Endodermal cell (in vitro differentiated cells): ENCODE data around the gene FHOD1. TPM values are rescaled to one million over a fixed set of nuclear protein-coding genes. Genes with fewer than 3 reads are reported as not detected.
A peak's percentile ranks its signal among the peaks of the same experiment; 100 is the strongest.

Source experiments
- DNase-seq: peaks from one replicate; pipeline ENCODE4 v3.0.0-alpha.2; 2017
- H3K27ac ChIP-seq: 2 replicates; pipeline ENCODE4 v1.5.1; 2013; ENCODE audit warnings: mild to moderate bottlenecking, low read depth, low read length, moderate library complexity
- H3K27me3 ChIP-seq: 2 replicates; pipeline ENCODE4 v1.6.1; 2013; ENCODE audit warnings: mild to moderate bottlenecking, low read length, moderate library complexity; ENCODE audit not compliant: insufficient read depth, control insufficient read depth, poor library complexity, severe bottlenecking
- H3K36me3 ChIP-seq: 2 replicates; pipeline ENCODE4 v1.7.0; 2013; ENCODE audit warnings: mild to moderate bottlenecking, low read length, moderate library complexity; ENCODE audit not compliant: control insufficient read depth, insufficient read depth
- H3K4me1 ChIP-seq: one replicate; pipeline ENCODE4 v1.7.0; 2013; ENCODE audit warnings: low read length; ENCODE audit not compliant: control insufficient read depth, insufficient read depth
- H3K4me3 ChIP-seq: 2 replicates; pipeline ENCODE4 v1.5.1; 2013; ENCODE audit warnings: mild to moderate bottlenecking, low read length, moderate library complexity
- H3K9ac ChIP-seq: 2 replicates; pipeline ENCODE4 v1.6.1; 2013; ENCODE audit warnings: mild to moderate bottlenecking, low read length, moderate library complexity; ENCODE audit not compliant: poor library complexity, severe bottlenecking; ENCODE audit errors: extremely low read depth
- H3K9me3 ChIP-seq: 2 replicates; pipeline ENCODE4 v1.6.1; 2013; ENCODE audit warnings: mild to moderate bottlenecking, low read length, moderate library complexity; ENCODE audit not compliant: control insufficient read depth
- H3K27ac Mint-ChIP-seq: 2 replicates; pipeline ENCODE4 v1.8.0; 2020; ENCODE audit warnings: mixed read lengths
- H3K27me3 Mint-ChIP-seq: 2 replicates; pipeline ENCODE4 v1.8.0; 2021; ENCODE audit warnings: mild to moderate bottlenecking, mixed read lengths; ENCODE audit not compliant: insufficient read depth
- H3K36me3 Mint-ChIP-seq: 2 replicates; pipeline ENCODE4 v1.8.0; 2020; ENCODE audit warnings: low read depth, mixed read lengths
- H3K4me1 Mint-ChIP-seq: 2 replicates; pipeline ENCODE4 v1.8.0; 2020; ENCODE audit warnings: mixed read lengths
- H3K4me3 Mint-ChIP-seq: 2 replicates; pipeline ENCODE4 v1.8.0; 2020; ENCODE audit warnings: mild to moderate bottlenecking, moderate library complexity, mixed read lengths
- H3K9me3 Mint-ChIP-seq: 2 replicates; pipeline ENCODE4 v1.8.0; 2020; ENCODE audit warnings: mild to moderate bottlenecking, mixed read lengths
- WGBS, 2 experiments: methylation state at CpG; one replicate each; pipeline versions ENCODE4 v1.1.5 to v1.1.7; 2013; ENCODE audit warnings: missing lambda C conversion rate in 2 of 2, mixed read lengths in 1 of 2; ENCODE audit not compliant: insufficient coverage in 1 of 2, insufficient read length in 1 of 2; 5-methylcytosine and 5-hydroxymethylcytosine counted together
- total RNA-seq, 2 donors: library from RNA; stranded (reverse); fragmentation: NEBNext Ultra II Directional in 1 of 2; extraction: Animal tissue kit (Norgen Biotek cat#: 25700) in 1 of 2; gene quantifications; 2 replicates in 1 of 2; 3 replicates in 1 of 2; pipeline ENCODE4 v1.2.1, GENCODE V29; 2021
- TF ChIP-seq, protein P1 (sequence below): fragments of 200-600 bp; sonication (generic); conservative IDR thresholded peaks from 2 replicates; pipeline ENCODE4 v1.5.0; 2021; ENCODE audit warnings: antibody characterized with exemption, mild to moderate bottlenecking

Gene FHOD1
- total RNA-seq, 2 donors from 2014 or later = 51.7 to 71.9 TPM

DNA sequence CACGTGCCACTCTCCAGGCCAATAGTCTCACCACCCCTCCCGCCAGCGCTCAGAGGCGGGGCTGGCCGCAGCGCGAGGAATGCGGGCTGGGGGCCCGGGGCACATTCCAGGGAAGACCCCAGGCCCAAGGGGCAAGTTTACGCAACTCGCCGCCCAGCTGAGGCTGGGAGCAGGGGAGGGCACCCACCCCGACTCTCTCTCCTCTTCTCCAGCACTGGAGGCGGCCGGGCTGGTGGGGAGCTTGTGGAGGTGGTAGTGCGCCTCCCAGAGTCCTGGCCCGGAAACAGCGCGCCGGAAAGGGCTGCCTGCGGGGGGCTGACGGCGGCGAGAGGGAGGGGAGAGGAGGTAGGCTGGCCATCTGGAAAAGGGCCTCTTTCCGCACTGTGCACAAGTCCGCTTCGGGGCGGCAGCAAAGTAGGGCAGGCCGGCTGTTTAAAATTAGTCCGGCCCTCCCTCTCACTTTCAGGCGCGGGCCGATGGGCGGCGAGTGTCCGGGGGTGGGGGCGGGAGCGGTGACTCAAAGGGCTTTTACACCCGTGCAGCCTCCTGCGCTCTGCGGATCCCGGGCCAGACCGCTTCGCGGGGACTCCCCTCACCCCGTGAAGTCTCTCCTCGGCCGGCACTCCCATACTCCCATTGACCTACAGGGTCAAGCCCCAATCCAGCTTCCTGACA, 1.1 kb downstream of the FHOD1 start:
- peak overlapping the region; percentile 80 for H3K9ac ChIP-seq
- peak overlapping the region; percentile 89 for H3K4me3 ChIP-seq
- Mint-ChIP-seq H3K4me3 (peak overlapping the region; percentile 86), H3K4me1 (peaks cover 30% of the 10 kb centered on the region), H3K36me3 (no peaks in the 10 kb centered on the region), H3K27me3 (peaks cover 26% of the 10 kb centered on the region), H3K27ac (peak overlapping the region; percentile 96), H3K9me3 (no peaks in the 10 kb centered on the region)
- peak; percentile 96 for DNase-seq
- TF ChIP-seq, protein P1, sequence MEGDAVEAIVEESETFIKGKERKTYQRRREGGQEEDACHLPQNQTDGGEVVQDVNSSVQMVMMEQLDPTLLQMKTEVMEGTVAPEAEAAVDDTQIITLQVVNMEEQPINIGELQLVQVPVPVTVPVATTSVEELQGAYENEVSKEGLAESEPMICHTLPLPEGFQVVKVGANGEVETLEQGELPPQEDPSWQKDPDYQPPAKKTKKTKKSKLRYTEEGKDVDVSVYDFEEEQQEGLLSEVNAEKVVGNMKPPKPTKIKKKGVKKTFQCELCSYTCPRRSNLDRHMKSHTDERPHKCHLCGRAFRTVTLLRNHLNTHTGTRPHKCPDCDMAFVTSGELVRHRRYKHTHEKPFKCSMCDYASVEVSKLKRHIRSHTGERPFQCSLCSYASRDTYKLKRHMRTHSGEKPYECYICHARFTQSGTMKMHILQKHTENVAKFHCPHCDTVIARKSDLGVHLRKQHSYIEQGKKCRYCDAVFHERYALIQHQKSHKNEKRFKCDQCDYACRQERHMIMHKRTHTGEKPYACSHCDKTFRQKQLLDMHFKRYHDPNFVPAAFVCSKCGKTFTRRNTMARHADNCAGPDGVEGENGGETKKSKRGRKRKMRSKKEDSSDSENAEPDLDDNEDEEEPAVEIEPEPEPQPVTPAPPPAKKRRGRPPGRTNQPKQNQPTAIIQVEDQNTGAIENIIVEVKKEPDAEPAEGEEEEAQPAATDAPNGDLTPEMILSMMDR = peak; percentile 64
- H3K36me3 ChIP-seq = peaks cover 37% of the 10 kb centered on the region
- H3K4me1 ChIP-seq = peaks cover 28% of the 10 kb centered on the region
- H3K27me3 ChIP-seq = no peaks in the 10 kb centered on the region
- WGBS, 2 experiments = 0 to 1% methylated on average over 18 to 47 of the region's 48 CpGs
- H3K9me3 ChIP-seq = no peaks in the 10 kb centered on the region
- H3K27ac ChIP-seq = peak overlapping the region; percentile 82

DNA sequence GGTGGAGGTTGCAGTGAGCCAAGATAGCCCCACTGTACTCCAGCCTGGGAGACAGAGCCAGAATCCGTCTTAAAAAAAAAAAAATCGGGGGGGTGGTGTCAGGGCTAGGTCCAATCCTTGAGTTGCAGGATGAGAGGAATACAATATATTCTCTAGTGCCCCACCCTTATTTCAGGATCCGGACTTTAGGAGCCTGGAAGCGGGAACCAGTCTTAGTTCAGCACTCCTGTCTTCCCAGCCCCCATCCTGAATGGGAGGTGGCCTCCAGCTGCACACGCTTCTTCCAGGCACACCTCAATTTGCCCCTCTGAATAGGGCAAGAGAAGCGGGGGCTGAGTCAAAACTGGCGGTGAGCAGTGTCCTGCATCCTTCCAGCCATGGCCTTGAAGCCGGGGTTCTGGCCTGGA, 1.6 kb downstream of the FHOD1 start:
- TF ChIP-seq, protein P1 = no peak
- DNase-seq = no peak
- 26 to 35% methylated on average over 2 to 8 of the region's 8 CpGs for WGBS, 2 experiments
- peaks cover 32% of the 10 kb centered on the region for H3K4me1 Mint-ChIP-seq
- peak overlapping the region; percentile 82 for H3K27ac ChIP-seq
- H3K9ac ChIP-seq = peak overlapping the region; percentile 80
- H3K4me3 ChIP-seq = peak overlapping the region; percentile 89
- no peaks in the 10 kb centered on the region for H3K9me3 Mint-ChIP-seq
- H3K36me3 ChIP-seq = peaks cover 40% of the 10 kb centered on the region
- peak overlapping the region; percentile 86 for H3K4me3 Mint-ChIP-seq
- peaks cover 28% of the 10 kb centered on the region for H3K4me1 ChIP-seq
- H3K27ac Mint-ChIP-seq = peak overlapping the region; percentile 96
- H3K9me3 ChIP-seq = no peaks in the 10 kb centered on the region
- H3K36me3 Mint-ChIP-seq = no peaks in the 10 kb centered on the region
- peaks cover 26% of the 10 kb centered on the region for H3K27me3 Mint-ChIP-seq
- no peaks in the 10 kb centered on the region for H3K27me3 ChIP-seq

DNA sequence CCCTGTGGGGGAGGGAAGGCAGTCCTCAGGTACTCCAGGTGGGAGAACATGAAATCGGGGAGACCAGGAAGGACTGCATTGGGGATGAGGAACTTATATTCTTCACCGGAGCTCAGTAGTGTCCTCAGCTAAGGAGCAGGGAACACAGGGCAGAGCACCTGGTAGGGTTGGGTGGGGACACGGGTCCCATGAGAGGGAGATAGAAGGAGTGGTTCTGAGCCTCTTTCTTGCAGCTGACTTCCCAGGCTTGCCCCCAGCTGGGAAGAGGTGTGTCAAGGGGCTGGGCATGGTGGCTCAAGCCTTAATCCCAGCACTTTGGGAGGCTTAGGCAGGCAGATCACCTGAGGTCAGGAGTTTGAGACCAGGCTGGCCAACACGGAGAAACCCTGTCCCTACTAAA, 2.1 kb downstream of the FHOD1 start:
- H3K27ac ChIP-seq = no peak overlapping the region
- H3K4me1 Mint-ChIP-seq = peaks cover 32% of the 10 kb centered on the region
- no peak for DNase-seq

More for the DNA sequence above, 2.1 kb downstream of the FHOD1 start:
- Histone ChIP-seq H3K36me3 (peaks cover 45% of the 10 kb centered on the region), H3K4me1 (peaks cover 28% of the 10 kb centered on the region), H3K9me3 (no peaks in the 10 kb centered on the region), H3K4me3 (peak overlapping the region; percentile 89), H3K27me3 (no peaks in the 10 kb centered on the region), H3K9ac (no peak overlapping the region)
- H3K4me3 Mint-ChIP-seq = peak overlapping the region; percentile 86
- no peaks in the 10 kb centered on the region for H3K9me3 Mint-ChIP-seq
- 83% methylated on average over 1 to 4 of the region's 4 CpGs for WGBS, 2 experiments
- TF ChIP-seq, protein P1 = no peak
- H3K36me3 Mint-ChIP-seq = no peaks in the 10 kb centered on the region
- H3K27ac Mint-ChIP-seq = peak overlapping the region; percentile 96
- H3K27me3 Mint-ChIP-seq = peaks cover 21% of the 10 kb centered on the region
